Measurements from ENCODE around the gene ADH1B.

DNA sequence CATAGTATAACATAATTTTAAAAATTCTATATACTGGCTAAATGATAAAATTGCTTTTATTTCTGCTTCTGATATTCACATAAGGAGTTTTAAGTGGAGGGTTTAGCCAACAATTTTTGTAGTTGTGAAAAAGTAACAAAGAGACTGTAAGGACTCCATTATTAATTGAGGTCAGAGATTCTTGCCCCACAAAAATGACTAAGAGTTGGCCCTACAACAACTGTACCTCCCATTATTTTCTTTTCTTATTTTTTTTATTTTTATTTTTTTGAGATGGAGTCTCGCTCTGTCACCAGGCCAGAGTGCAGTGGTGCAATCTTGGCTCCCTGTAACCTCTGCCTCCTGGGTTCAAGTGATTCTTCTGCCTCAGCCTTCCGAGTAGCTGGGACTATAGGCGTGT lies 9.4 kb upstream of the ADH1B start:
- TF ChIP-seq, protein P1, sequence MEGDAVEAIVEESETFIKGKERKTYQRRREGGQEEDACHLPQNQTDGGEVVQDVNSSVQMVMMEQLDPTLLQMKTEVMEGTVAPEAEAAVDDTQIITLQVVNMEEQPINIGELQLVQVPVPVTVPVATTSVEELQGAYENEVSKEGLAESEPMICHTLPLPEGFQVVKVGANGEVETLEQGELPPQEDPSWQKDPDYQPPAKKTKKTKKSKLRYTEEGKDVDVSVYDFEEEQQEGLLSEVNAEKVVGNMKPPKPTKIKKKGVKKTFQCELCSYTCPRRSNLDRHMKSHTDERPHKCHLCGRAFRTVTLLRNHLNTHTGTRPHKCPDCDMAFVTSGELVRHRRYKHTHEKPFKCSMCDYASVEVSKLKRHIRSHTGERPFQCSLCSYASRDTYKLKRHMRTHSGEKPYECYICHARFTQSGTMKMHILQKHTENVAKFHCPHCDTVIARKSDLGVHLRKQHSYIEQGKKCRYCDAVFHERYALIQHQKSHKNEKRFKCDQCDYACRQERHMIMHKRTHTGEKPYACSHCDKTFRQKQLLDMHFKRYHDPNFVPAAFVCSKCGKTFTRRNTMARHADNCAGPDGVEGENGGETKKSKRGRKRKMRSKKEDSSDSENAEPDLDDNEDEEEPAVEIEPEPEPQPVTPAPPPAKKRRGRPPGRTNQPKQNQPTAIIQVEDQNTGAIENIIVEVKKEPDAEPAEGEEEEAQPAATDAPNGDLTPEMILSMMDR (conservative IDR thresholded peaks at IDR 0.05) = no peak
- no peak for TF ChIP-seq EZH2 (IDR thresholded peaks at IDR 0.05; ENCODE audit: low read depth)

Data from PC-9 (cell line).